H7 (cell line): ENCODE data around the gene ATG3. TPM values are rescaled to one million over a fixed set of nuclear protein-coding genes. Genes with fewer than 3 reads are reported as not detected.
"Not testable (repeated sequence)": the region's sequence is repeated elsewhere in the genome, so short reads cannot be mapped to it uniquely, and the experiment has no call there.

Experiments
- DNase-seq: peaks from one replicate; pipeline ENCODE4 v3.0.0; 2012
- H3K27me3 ChIP-seq: 2 replicates; pipeline ENCODE4 v1.6.0; 2011; ENCODE audit warnings: mild to moderate bottlenecking, low read length; ENCODE audit not compliant: control insufficient read depth, insufficient read depth
- H3K36me3 ChIP-seq: replicated peaks from 2 replicates; pipeline ENCODE4 v1.5.1; 2011; ENCODE audit warnings: low read length; ENCODE audit not compliant: control insufficient read depth, insufficient read depth
- H3K4me3 ChIP-seq: 2 replicates; pipeline ENCODE4 v1.5.1; 2011; ENCODE audit warnings: low read depth, mild to moderate bottlenecking, control low read depth, low read length, moderate library complexity; ENCODE audit not compliant: insufficient read depth
- total RNA-seq: library from RNA; depleted of rRNA; stranded (reverse); fragments of >200 nt; shearing (Covaris generic); gene quantifications from 2 replicates; pipeline ENCODE4 v1.2.3, GENCODE V29; 2014

The ATG3 gene
- total RNA-seq, 1 experiment from 2014 or later: 53.9 TPM

DNA sequence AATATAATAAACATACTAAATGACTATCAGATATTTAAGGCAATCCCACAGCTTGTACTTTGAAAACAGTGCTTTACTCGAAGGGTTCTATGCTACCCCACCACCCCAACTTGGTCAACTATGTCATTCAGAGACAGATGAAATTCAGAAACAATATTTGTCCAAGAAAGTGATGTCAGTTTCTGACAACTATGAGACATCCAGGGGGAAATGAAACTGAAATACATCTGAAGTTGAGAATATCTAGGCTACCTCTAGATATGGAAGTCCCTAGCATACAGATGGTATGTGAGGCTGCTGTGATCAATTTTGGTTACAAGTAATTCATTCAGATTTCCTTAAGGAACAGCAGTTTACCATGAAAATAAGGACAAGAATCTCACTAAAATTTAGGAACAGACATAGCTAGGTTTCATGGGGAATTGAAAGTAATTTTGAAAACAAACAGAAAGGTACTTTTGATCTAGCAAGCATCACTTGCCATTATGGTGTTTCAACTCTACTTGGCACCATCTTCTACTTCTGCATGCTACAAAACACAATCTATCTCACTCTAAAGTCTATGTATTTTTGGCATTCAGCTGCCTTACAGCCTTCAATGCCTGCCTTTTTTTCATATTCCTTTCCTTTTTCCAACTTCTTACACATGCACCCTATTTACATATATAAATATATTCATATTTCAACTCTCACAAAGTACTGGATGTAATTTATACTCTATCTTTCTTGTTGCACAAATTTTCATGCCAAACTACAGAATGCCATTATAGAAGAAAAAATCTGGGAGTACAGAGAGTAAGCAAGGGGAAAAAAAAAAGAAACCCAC, 21.7 kb downstream of the ATG3 start:
- no peaks in the 10 kb centered on the region; the same call in none of the 2 replicates for H3K36me3 ChIP-seq
- H3K4me3 ChIP-seq: no peak overlapping the region
- H3K27me3 ChIP-seq: no peaks in the 10 kb centered on the region
- DNase-seq: no peak

DNA sequence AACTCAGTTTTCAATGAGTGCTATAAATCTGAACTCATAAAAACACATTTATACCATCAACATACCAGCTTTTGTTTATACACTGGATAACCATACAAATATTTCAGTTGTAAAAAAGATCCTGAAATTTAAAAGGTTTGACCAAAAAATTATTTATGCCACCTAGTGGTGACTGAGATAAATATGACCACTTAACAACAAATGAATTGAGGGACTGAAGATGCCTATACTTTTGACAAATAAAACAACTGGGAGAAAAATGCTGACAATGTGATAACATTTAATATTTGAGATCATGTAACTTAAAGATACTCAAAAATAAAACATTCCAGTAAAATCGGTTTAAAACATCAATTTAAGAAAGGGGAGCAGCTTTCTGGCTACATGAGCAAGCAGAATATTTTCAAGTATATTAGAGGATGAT, 30.4 kb downstream of the ATG3 start:
- DNase-seq: no peak
- Histone ChIP-seq H3K4me3 (no peak overlapping the region), H3K27me3 (no peaks in the 10 kb centered on the region), H3K36me3 (peaks cover 3% of the 10 kb centered on the region; the same call in 1 of the 2 replicates)

DNA sequence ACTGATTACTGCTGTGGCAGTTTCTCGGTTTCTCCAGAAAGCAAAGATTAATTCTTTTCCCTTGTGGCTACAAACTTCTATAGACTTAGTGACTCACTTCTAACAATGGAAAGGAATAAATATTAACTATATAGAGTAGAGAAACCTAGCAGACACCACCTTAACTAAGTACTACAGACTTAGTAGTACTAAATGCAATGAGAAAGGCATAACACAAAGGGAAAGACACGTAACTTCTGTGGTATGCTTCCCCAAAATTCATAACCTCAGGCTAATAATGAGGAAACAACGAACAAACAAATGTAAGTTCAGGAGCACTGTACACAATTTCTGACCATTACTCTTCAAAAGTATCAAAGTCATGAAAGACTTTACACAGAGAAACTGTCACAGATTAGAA, 31.2 kb downstream of the ATG3 start:
- no peaks in the 10 kb centered on the region for H3K27me3 ChIP-seq
- H3K4me3 ChIP-seq: no peak overlapping the region
- H3K36me3 ChIP-seq: peaks cover 3% of the 10 kb centered on the region; the same call in 1 of the 2 replicates
- no peak for DNase-seq

DNA sequence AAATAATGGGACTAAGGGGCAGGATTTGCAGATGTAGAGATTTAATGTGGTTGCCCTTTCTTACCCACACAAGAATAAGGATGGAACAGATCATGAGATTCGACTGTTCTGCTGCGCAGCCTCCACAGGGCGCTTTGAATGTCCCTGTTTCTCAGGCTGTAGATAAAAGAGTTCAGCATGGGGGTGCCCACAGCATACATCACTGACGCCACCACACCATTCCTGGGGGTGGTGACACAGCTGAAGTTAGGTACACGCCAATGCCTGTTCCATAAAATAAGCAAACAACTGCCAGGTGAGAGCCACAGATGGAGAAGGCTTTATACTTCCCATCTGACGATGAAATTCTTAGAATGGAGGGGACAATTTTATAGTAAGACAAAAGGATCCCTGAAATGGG, 37.6 kb downstream of the ATG3 start:
- not testable (repeated sequence) for H3K36me3 ChIP-seq, H3K4me3 ChIP-seq, DNase-seq, H3K27me3 ChIP-seq

DNA sequence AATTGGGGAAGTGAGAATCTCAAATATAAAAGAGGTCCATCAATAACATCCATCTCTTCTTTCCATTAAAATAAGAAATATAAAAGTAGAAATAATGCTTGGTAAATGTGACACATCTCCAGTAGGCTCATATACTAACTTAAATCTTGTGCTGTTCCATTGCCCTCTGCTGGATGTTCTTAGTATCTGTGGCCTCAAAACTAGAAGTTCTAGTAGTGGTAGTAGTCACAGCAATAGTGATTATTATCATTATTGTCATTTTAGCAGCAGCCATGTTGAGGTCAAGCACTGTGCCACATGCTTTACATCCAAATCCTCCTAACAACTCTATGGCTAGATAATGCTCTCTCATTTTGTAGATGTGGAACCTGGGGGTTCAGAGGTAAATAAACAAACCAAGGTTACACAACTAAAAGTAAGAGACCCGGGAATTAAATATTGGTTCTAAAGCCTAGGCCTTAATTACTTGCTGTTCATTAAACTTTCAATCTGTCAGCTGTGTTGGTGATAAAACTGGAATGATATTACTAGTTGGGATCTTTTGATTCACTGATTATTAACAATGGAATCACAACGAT, 42.2 kb downstream of the ATG3 start:
- peak; percentile 18 for DNase-seq
- no peaks in the 10 kb centered on the region; the same call in 1 of the 2 replicates for H3K36me3 ChIP-seq

DNA sequence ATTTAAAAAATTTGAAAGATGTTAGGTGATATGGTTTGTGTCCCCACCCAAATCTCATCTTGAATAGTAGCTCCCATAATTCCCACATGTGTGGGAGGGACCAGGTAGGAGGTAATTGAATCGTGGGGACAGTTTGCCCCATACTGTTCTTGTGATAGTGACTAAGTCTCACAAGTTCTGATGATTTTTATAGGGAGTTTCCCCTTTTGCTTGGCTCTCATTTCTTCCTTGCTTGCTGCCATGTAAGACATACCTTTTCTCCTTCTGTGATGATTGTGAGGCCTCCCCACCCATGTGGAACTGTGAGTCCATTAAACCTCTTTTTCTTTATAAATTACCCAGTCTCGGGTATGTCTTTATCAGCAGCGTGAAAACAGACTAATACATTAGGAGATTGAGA, 42.8 kb downstream of the ATG3 start:
- not testable (repeated sequence) for H3K4me3 ChIP-seq, DNase-seq, H3K27me3 ChIP-seq, H3K36me3 ChIP-seq

More for the DNA sequence above, 42.2 kb downstream of the ATG3 start:
- H3K27me3 ChIP-seq: no peaks in the 10 kb centered on the region
- no peak overlapping the region for H3K4me3 ChIP-seq

DNA sequence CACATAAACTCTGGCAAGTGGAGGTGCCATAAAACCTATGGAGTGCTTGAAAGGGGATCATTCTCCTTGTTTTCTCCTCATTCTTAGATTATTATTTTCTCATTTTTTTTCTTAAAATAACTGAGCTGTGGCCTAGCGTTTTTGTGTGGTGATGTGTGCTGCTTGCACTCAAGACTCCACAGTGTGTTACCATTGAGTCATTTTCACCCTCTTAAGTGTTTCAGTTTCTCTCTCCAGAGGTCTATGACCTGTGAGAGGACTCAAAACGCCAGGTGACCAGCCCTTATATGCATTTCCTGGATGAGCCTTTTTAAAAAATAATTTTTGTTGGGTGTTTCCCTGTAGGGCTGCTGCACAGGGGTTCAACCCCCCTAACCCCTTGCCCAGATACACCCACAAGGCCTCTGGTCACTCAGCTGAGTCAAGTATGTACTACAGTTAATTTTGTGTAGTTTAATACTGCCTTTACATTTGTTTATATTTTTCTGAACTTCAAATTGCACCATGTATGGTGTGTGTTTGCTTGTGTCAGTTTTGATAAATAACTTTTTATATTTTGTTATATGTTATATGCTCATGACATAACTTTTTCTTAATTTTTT, 47.1 kb downstream of the ATG3 start:
- no peak for DNase-seq
- Histone ChIP-seq H3K36me3 (no peaks in the 10 kb centered on the region; the same call in 1 of the 2 replicates), H3K27me3 (no peaks in the 10 kb centered on the region), H3K4me3 (no peak overlapping the region)

DNA sequence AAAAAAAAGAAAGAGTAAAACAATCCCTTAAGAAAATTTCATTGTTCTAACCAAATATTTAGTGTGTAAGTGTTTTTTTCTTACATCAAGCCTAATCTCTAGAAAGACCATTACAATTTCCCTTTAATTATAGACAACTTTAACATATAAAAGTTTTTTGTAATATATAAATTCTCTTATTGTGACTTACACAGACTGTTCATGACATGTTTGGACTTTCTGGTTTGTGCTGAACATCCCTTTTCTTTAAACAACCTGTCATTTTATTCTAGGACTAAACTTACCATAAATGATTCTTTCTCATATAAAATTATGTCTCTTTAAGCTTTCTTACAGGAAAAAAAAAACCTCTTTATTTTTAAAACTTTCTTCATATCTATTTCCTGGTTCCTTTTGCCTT, 49.4 kb downstream of the ATG3 start:
- Histone ChIP-seq H3K4me3 (no peak overlapping the region), H3K36me3 (no peaks in the 10 kb centered on the region), H3K27me3 (no peaks in the 10 kb centered on the region)
- DNase-seq: no peak

DNA sequence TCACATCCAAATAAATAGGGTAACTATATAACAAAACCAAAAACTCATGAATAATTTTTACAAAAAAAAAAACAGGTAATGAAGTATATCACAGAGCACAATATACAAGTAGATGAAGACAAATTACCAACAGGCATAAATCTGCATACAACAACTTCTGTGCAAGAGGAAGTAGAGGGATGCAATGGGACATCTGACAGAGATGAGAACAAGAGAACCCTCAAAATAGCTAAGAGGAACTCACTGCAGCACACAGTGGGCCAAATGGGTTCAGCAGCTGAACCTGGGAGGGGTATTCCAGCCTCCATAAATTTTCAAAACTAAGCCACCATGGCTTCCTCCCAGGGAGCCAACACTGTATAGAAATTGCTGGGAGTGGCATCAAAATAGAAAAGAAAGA, 52.9 kb downstream of the ATG3 start:
- no peak for DNase-seq
- H3K4me3 ChIP-seq: no peak overlapping the region
- no peaks in the 10 kb centered on the region for H3K27me3 ChIP-seq
- no peaks in the 10 kb centered on the region for H3K36me3 ChIP-seq

DNA sequence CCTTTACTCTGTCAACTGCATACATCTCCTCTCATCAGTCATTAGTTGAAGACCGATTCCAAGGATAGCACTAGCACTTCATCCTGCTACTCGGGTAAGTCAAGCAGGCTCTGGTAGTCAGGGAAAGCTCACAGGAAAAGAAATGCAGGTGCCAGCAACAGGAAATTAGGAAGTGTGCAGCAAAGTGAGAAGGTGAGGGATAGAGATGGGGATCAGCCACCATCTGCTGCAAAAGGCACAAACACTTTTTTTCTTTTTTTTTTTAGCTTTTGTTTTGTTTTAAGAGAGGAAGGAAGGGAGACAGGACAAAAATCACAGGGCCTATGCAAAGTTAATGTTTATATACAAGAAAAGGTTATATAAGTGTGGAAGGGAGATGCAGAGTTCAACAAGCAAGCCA, 53.5 kb downstream of the ATG3 start:
- Histone ChIP-seq H3K27me3 (no peaks in the 10 kb centered on the region), H3K36me3 (no peaks in the 10 kb centered on the region), H3K4me3 (no peak overlapping the region)
- no peak for DNase-seq

DNA sequence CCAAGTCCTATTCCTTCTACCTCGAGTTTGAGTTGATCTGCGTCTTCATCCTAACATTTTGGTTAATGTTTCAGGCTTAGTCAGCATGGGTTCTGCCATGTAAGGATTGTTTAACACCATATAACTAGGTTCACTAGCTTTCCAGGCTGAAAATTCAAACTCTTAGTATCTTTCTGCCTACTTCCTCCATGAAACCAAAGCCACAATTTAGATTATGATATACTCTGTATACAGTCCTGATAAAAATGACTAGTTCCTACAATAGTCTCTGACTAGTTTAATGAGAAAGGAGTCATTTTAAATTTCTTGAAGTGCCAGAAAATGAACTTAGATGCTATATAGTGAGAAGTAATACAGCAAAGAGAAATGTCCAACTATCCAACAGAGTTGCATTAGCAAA, 55.9 kb downstream of the ATG3 start:
- H3K27me3 ChIP-seq: no peaks in the 10 kb centered on the region
- no peak for DNase-seq
- H3K36me3 ChIP-seq: no peaks in the 10 kb centered on the region
- no peak overlapping the region for H3K4me3 ChIP-seq

DNA sequence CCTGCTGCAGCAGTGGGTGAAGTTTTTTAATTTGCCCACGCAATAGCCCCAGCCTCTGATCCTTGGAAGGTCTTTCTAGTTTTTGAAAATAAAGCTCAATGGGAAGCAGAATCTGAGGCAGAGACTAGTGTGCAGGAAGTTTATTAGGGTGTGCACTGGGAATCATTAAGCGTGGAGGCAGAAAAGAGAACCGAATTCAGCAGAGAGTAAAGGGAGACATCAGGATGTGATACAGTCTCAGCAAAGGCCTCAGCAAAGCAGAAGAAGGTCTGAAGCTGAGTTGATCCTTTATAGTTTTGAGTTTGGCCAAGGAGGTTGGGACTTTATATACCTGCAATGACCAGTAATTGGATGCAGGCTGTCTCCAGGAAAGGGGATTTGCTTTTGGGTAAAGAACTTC, 57.6 kb downstream of the ATG3 start:
- DNase-seq: no peak
- H3K27me3 ChIP-seq: no peaks in the 10 kb centered on the region
- H3K36me3 ChIP-seq: no peaks in the 10 kb centered on the region
- H3K4me3 ChIP-seq: no peak overlapping the region

DNA sequence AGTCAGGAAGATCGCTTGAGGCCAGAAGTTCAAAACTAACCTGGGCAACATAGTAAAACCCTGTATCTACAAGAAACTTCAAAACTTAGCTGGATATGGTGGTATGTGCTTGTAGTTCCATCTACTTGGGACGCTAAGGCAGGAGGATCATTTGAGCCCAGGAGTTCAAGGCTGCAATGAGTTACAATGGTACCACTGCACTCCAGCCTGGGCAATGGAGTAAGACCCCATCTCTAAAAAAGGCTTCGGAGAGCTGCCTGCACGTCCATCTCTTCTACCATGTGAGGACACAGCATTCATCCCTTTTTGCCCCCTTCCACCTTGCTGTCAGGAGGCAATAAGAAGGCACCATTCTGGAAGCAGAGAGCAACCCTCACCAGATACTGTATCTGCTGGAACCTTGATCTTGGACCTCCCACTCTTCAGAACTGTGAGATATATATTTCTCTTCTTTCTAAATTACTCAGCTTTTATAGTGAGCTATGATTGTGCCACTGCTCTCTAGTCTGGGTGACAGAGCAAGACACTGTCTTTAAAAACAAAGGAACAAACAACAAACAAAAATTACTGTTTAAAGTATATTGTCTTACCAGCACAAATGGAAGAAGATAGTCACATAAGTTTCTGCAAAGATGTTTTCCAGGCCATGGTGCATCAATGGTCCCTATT, 58.3 kb downstream of the ATG3 start:
- Histone ChIP-seq H3K4me3 (no peak overlapping the region), H3K36me3 (no peaks in the 10 kb centered on the region), H3K27me3 (no peaks in the 10 kb centered on the region)
- no peak for DNase-seq

DNA sequence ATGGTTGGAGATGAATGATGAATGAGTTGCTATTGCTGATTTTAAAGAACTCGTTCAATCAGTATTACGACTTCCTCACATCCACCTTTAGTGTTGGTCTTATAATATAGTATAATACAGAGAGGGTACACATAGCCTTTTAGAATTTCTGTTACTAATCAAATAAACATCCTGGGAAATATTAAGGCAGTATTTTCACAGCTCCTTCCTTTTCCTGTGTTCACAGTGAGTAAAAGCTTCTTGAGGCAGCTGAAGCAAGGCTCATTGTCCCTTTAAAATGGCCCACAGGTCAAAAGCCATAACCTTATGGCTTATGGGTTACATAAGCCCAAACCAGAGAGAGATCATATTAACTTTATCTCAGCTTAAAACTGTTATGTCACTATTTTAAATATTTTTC, 61.1 kb downstream of the ATG3 start:
- H3K36me3 ChIP-seq: no peaks in the 10 kb centered on the region
- no peaks in the 10 kb centered on the region for H3K27me3 ChIP-seq
- DNase-seq: no peak
- H3K4me3 ChIP-seq: no peak overlapping the region
